ENCODE data around the gene C12orf75.

C12orf75 gene

DNA sequence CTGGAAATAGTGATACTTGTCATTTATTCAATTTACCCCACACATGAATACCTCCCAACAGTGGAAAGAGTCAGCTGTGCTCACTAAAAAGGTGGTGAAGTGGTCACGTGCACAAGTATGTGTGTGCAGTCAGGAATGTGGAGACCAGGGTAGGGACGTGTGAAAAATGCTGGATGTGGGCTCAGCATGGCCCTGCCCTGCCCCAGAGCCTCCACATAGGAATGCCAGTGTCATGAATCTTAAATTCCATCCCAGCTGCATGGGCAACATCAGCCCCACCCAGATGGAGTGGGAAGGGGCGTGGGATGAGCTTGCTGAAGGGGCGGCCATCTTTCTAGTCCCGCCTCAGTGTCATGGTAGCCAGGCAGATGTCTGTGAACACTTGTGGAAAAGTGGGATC, 87.7 kb downstream of the C12orf75 start:
- no peak for DNase-seq (ENCODE audit: low read depth in 2 of 2)

DNA sequence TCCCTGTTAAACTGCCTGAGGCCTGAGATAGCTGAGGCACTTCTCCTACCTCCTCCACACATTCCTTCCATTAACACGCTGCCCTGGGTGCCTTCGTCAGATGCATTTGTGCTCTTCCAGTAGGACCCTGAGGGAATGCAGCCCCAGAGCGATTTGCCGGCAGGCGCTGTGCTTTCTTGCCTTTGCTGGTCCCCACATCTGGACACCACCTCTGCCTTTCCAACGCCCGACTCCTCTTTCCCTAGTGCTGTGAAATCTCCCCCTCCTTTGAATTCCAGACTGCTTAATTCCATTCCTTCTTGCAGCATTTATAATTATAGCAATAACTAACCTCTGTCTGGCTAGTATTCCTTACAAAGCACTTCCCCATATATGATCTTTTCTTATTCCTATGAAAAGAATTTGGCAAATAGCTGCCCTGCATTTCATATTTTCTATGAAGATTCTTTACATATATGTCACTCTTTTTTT, 88.4 kb downstream of the C12orf75 start:
- DNase-seq (ENCODE audit: low read depth in 2 of 2) = no peak

DNA sequence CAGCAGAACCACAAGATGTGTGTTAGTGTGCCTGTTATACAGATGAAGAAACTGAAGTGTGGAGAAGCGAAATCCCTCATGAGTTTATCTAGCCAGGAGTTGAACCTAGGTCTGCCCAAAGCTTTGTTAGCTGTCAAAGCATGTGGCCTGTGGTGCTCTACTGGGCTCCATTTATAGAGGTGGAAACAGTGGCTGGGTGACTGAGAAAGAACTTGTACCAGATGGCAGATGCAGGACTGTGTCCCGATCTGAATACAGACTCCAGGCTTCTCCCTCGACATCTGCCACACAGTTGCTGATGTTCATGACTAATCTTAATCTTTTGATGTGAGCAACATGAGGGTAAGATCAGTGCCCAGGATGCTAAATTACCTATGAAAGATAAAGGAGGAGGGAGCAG, 89.1 kb downstream of the C12orf75 start:
- no peak for DNase-seq (ENCODE audit: low read depth in 2 of 2)

DNA sequence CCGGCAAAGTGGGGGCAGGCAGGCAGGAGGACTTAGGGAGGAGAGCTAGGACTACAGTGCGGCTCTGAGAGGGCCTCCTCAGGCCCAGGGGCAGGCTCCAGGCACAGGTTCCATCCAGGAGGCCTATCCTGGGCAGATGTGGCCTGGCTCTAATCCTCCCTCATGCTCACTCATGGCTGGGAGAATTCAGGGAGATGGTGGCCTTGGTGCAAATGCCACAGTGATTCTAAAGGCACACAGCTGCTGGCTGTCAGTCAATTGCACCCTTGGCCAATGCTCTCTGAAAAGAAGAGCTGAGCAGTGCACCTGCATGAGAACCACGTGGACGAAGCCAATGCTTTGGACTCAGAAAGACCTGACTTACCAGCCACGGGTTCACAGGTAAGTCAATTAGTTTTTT, 89.6 kb downstream of the C12orf75 start:
- DNase-seq (ENCODE audit: low read depth in 2 of 2) = no peak

DNA sequence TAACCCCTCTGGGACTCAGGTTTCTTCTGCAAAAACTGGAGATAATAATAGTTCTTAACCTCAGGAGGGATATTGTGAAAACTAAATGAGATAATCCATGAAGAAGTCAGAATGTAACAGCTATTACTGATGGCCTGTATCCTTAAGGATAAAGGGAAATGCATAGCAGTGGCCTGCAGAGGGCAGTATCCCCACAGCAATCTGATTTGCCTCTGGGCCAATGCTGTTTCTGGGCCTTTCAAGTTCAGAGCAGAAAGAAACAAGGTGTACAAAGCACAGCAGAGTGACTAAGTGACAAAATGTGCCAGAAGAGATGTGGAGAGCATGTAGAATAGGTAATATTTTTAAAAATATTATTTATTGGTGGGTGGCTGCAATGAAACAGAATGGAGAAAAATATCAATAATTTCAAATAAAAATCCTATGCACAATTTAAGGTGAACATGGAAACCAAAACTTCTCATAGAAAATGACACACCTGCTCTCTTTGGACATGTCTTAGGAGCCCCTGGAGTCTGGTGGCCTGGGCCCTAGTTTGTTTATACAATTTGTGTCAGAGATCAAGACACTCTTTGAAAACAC, 90.3 kb downstream of the C12orf75 start:
- DNase-seq (ENCODE audit: low read depth in 2 of 2) = peak; percentile 30 to 54

Data from stimulated activated CD4-positive, alpha-beta T cell treated with anti-CD3 and anti-CD28 coated beads, Interleukin-15, amount 100 ng/mL, for 48 hours (primary cell).